NB4 (cell line): ENCODE data around the gene SLC22A9.

Experiments used
- POLR2A ChIP-seq: IDR thresholded peaks from 2 replicates; pipeline ENCODE4 v1.6.1; 2011; ENCODE audit warnings: mild to moderate bottlenecking; ENCODE audit not compliant: insufficient read length; ENCODE audit errors: extremely low read depth
- TF ChIP-seq, protein P1 (sequence below): IDR thresholded peaks from one replicate; pipeline ENCODE4 v1.5.1; 2012; ENCODE audit warnings: low read depth, low read length
- TF ChIP-seq, protein P2 (sequence below): IDR thresholded peaks from 2 replicates; pipeline ENCODE4 v1.6.1; 2011; ENCODE audit warnings: low read depth, low read length

DNA sequence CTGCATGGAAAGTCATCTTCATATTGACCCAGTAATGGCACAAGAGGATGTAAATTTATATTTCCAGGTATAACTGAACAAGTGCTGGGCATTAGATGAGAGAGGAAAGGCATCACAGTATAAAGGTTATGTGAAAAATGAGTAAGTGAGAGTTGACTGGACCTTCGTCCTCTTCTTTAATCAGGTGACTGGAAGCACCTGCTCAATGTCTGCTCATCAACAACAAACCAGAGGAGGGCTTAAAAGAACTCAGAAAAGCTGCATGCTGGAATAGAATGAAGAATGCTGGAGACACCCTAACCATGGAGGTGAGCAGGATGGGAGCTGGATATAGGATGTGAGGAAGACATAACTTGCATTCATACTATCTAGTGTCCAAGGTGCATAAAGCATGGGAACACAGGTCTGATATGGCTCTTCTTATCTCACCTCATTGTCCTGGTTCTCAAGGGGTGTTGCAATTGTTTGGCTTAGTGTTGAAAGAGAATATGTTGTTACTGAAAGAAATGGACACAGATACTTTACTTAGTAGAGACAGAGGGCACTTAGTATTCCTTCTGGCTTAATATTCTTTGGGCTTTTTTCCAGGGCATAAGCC, 7.3 kb upstream of the SLC22A9 start:
- TF ChIP-seq, protein P1, sequence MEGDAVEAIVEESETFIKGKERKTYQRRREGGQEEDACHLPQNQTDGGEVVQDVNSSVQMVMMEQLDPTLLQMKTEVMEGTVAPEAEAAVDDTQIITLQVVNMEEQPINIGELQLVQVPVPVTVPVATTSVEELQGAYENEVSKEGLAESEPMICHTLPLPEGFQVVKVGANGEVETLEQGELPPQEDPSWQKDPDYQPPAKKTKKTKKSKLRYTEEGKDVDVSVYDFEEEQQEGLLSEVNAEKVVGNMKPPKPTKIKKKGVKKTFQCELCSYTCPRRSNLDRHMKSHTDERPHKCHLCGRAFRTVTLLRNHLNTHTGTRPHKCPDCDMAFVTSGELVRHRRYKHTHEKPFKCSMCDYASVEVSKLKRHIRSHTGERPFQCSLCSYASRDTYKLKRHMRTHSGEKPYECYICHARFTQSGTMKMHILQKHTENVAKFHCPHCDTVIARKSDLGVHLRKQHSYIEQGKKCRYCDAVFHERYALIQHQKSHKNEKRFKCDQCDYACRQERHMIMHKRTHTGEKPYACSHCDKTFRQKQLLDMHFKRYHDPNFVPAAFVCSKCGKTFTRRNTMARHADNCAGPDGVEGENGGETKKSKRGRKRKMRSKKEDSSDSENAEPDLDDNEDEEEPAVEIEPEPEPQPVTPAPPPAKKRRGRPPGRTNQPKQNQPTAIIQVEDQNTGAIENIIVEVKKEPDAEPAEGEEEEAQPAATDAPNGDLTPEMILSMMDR: no peak
- TF ChIP-seq POLR2A: no peak
- TF ChIP-seq, protein P2, sequence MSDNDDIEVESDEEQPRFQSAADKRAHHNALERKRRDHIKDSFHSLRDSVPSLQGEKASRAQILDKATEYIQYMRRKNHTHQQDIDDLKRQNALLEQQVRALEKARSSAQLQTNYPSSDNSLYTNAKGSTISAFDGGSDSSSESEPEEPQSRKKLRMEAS: no peak
